Nephron progenitor cell (in vitro differentiated cells): Measurements from ENCODE around the gene CTNNA3.

ENCODE experiments used
- DNase-seq: peaks from one replicate; pipeline ENCODE4 v3.0.0; 2021
- H3K27ac Mint-ChIP-seq: 2 replicates; pipeline ENCODE4 v1.8.0; 2021; ENCODE audit warnings: mild to moderate bottlenecking, moderate library complexity, mixed read lengths
- H3K27me3 Mint-ChIP-seq: 2 replicates; pipeline ENCODE4 v1.8.0; 2021; ENCODE audit warnings: mild to moderate bottlenecking, low read depth, mixed read lengths; ENCODE audit not compliant: poor library complexity
- H3K36me3 Mint-ChIP-seq: 2 replicates; pipeline ENCODE4 v1.8.0; 2021; ENCODE audit warnings: low read depth, mixed read lengths
- H3K4me1 Mint-ChIP-seq: 2 replicates; pipeline ENCODE4 v1.8.0; 2021; ENCODE audit warnings: mixed read lengths
- H3K4me3 Mint-ChIP-seq: 2 replicates; pipeline ENCODE4 v1.8.0; 2021; ENCODE audit warnings: mild to moderate bottlenecking, moderate library complexity, mixed read lengths
- H3K9me3 Mint-ChIP-seq: 2 replicates; pipeline ENCODE4 v1.8.0; 2021; ENCODE audit warnings: mild to moderate bottlenecking, moderate library complexity, mixed read lengths
- CTCF ChIP-seq: fragments of 200-600 bp; sonication (generic); IDR thresholded peaks from 2 replicates; pipeline ENCODE4 v1.5.0; 2021; ENCODE audit warnings: antibody characterized with exemption

The CTNNA3 gene

GRCh38 chr10:66881814-66882213, 814.2 kb downstream of the CTNNA3 start:
- Mint-ChIP-seq H3K4me3 (no peak overlapping the region), H3K36me3 (no peaks in the 10 kb centered on the region), H3K9me3 (no peaks in the 10 kb centered on the region), H3K27ac (no peak overlapping the region), H3K4me1 (no peaks in the 10 kb centered on the region), H3K27me3 (no peaks in the 10 kb centered on the region)
- DNase-seq, result no peak
- no peak for TF ChIP-seq CTCF

GRCh38 chr10:66880826-66881225, 815.2 kb downstream of the CTNNA3 start:
- no peaks in the 10 kb centered on the region for H3K36me3 Mint-ChIP-seq
- H3K9me3 Mint-ChIP-seq, result no peaks in the 10 kb centered on the region
- no peak for DNase-seq
- no peak overlapping the region for H3K4me3 Mint-ChIP-seq
- no peaks in the 10 kb centered on the region for H3K27me3 Mint-ChIP-seq
- H3K27ac Mint-ChIP-seq, result no peak overlapping the region
- H3K4me1 Mint-ChIP-seq, result no peaks in the 10 kb centered on the region
- no peak for TF ChIP-seq CTCF

DNA sequence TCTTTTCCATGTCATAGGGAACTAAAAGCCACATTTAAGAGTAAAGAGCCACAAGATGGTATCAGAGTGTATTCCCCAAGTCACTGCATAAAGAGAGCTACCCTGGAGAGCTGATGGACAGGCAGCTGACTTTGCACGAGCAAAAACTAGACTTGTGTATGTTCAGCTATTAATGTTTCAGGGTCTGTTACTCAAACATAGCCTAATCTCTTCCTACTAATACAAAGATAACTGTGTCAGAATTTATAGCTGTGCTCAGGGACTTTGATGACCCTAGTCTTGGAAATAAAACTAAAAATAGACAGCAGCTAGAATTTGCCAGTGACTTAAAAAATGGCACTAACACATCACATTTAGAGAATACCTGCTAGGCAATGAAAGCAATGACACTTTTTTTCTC, 815.7 kb downstream of the CTNNA3 start:
- no peaks in the 10 kb centered on the region for H3K27me3 Mint-ChIP-seq
- no peak for DNase-seq
- H3K4me1 Mint-ChIP-seq, result no peaks in the 10 kb centered on the region
- no peak for TF ChIP-seq CTCF
- H3K27ac Mint-ChIP-seq, result no peak overlapping the region
- H3K36me3 Mint-ChIP-seq, result no peaks in the 10 kb centered on the region
- H3K4me3 Mint-ChIP-seq, result no peak overlapping the region
- H3K9me3 Mint-ChIP-seq, result no peaks in the 10 kb centered on the region

DNA sequence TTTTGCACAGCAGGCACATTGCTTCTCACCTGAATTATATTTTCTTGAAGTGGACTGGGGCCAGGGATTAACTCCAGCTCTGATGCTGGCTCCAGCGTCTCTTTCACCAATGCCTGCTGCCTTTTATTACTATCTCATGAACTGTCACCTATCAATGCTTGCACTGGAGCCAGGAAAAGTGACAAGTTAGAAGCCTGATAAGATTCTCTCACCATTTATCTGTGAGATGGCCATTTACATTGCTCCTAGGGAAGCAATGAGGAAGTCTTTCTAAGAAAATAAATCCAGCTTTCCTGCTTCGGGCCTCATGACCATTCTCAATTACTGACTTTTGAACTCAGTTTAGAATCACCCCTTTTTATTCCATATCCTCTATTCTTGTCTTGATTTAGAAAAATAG, 818.6 kb downstream of the CTNNA3 start:
- Mint-ChIP-seq H3K9me3 (no peaks in the 10 kb centered on the region), H3K4me1 (no peaks in the 10 kb centered on the region), H3K4me3 (no peak overlapping the region), H3K27me3 (no peaks in the 10 kb centered on the region), H3K27ac (no peak overlapping the region), H3K36me3 (no peaks in the 10 kb centered on the region)
- DNase-seq, result no peak
- no peak for TF ChIP-seq CTCF

DNA sequence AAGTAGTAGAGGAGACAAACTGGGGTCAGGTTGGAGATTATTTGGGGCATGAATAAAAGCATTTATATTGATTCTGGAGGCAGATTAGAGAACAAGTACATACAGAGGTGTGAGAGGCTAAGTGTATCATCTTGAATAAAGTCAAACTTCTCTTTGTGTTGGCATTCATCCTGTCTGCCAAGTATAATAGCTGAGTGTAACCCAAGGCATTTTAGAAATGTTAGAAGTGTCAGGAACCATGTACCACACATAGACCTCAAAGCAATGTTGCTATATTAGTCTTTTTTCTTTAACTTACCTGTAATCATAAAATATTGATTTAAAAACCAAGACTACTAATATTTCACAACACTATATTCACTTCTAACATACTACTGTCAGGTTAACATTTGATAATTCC, 826.4 kb downstream of the CTNNA3 start:
- Mint-ChIP-seq H3K4me1 (no peaks in the 10 kb centered on the region), H3K36me3 (no peaks in the 10 kb centered on the region), H3K27me3 (no peaks in the 10 kb centered on the region), H3K9me3 (no peaks in the 10 kb centered on the region), H3K4me3 (no peak overlapping the region), H3K27ac (no peak overlapping the region)
- no peak for TF ChIP-seq CTCF
- no peak for DNase-seq

GRCh38 chr10:66862687-66863258, 833.2 kb downstream of the CTNNA3 start:
- TF ChIP-seq CTCF, result no peak
- Mint-ChIP-seq H3K27ac (peak overlapping the region; percentile 1), H3K36me3 (no peaks in the 10 kb centered on the region), H3K9me3 (peaks cover 3% of the 10 kb centered on the region), H3K4me1 (no peaks in the 10 kb centered on the region), H3K27me3 (no peaks in the 10 kb centered on the region), H3K4me3 (no peak overlapping the region)
- no peak for DNase-seq
